ENCODE results near the gene NLRP9. TPM values are rescaled to one million over a fixed set of nuclear protein-coding genes. Genes with fewer than 3 reads are reported as not detected.
"Not testable (repeated sequence)": the region's sequence is repeated elsewhere in the genome, so short reads cannot be mapped to it uniquely, and the experiment has no call there.

NLRP9 gene
- total RNA-seq: not detected

DNA sequence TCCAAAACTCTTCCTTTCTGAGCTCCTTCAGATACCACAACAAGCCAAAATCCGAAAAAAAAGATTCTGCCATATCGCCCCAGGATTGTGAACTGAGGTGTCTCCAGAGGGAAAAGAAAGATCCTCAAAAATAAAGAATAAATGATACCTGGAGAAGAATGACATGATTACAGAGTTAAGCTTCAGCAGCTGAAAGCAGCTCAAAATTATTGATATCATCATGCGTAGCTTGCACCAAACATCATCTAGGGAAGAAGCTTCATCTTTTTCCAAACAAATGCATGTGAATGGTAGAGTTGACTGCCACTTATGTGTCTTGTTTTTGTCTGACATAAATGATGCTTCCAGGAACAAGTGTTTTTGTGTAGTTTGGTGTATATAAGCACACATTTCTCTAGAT lies at the start of gene NLRP9:
Gene NLRP9 (minus strand): TSS at position 101 of the 400 bp plus-strand sequence. CDS start 28 bp downstream, at position 73.
- Mint-ChIP-seq H3K4me3 (no peak within 1 kb of the TSS), H3K4me1 (ENCODE audit: low read depth) (no peaks in the 10 kb centered on the region), H3K27me3 (ENCODE audit: low read depth) (peaks cover 17% of the 10 kb centered on the region), H3K9me3 (no peaks in the 10 kb centered on the region), H3K36me3 (ENCODE audit: insufficient read depth) (no peaks in the 10 kb centered on the region)
- no peak for DNase-seq
- ATAC-seq: no peak

DNA sequence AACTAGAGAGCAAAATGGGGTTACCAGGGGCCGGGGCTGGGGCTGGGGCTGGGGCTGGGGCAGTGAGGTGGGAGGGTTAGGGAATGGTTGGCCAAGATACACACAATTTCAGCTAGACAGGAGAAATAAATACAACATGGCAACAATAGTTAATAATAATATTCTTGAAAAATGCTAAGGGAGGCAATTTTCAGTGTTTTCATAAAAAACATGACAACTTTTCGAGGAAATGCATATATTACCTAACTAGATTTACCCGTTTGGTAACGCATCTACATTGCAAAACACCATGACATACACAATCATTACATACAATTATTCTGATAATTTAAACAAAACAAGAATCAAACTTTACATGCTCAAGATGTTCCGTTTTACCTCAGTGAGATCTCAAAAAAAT lies 42.9 kb upstream of the NLRP9 start:
- Mint-ChIP-seq H3K9me3 (no peaks in the 10 kb centered on the region), H3K36me3 (ENCODE audit: insufficient read depth) (no peaks in the 10 kb centered on the region), H3K4me3 (no peak overlapping the region), H3K4me1 (ENCODE audit: low read depth) (no peaks in the 10 kb centered on the region), H3K27me3 (ENCODE audit: low read depth) (peaks cover 44% of the 10 kb centered on the region)
- DNase-seq (no peak), ATAC-seq (no peak)

DNA sequence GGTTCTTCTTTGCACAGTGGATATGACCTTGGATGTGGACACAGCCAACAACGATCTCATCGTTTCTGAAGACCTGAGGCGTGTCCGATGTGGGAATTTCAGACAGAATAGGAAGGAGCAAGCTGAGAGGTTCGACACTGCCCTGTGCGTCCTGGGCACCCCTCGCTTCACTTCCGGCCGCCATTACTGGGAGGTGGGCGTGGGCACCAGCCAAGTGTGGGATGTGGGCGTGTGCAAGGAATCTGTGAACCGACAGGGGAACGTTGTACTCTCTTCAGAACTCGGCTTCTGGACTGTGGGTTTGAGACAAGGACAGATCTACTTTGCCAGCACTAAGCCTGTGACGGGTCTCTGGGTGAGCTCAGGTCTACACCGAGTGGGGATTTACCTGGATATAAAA lies 40.1 kb upstream of the NLRP9 start:
- H3K36me3 Mint-ChIP-seq (ENCODE audit: insufficient read depth): no peaks in the 10 kb centered on the region
- peaks cover 47% of the 10 kb centered on the region for H3K27me3 Mint-ChIP-seq (ENCODE audit: low read depth)
- no peak for DNase-seq
- ATAC-seq: no peak
- H3K4me1 Mint-ChIP-seq (ENCODE audit: low read depth): no peaks in the 10 kb centered on the region
- H3K4me3 Mint-ChIP-seq: no peak overlapping the region
- no peaks in the 10 kb centered on the region for H3K9me3 Mint-ChIP-seq

DNA sequence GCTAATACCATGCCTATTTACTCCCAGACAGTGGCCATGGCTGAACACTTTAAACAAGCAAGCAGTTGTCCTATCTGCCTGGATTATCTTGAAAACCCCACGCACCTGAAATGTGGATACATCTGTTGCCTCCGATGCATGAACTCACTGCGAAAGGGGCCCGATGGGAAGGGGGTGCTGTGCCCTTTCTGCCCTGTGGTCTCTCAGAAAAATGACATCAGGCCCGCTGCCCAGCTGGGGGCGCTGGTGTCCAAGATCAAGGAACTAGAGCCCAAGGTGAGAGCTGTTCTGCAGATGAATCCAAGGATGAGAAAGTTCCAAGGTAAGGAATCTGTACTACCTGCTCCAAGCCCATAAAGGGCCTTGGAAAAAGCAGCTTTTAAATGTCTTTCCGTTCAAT lies 39.3 kb upstream of the NLRP9 start:
- Mint-ChIP-seq H3K27me3 (ENCODE audit: low read depth) (peaks cover 43% of the 10 kb centered on the region), H3K4me3 (no peak overlapping the region), H3K9me3 (no peaks in the 10 kb centered on the region), H3K36me3 (ENCODE audit: insufficient read depth) (no peaks in the 10 kb centered on the region), H3K4me1 (ENCODE audit: low read depth) (no peaks in the 10 kb centered on the region)
- DNase-seq: no peak
- ATAC-seq: no peak

DNA sequence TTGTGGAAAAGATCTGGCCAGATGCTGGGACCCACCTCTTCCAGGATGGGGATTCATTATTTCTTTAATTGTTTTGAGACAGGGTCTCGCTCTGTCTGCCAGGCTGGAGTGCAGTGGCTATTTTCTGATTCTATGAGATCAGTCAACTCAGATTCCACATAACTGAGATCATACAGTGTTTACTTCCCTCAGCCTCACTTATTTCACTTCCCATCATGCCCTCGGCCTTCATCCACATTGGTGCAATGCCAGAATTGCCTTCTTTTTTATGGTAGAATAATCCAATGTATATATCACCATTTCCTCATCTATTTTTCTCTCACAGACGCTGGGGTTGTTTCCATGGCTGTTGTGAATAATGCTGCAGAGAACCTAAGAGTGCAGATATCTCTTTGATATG lies 31.4 kb upstream of the NLRP9 start:
- H3K9me3 Mint-ChIP-seq: peaks cover 12% of the 10 kb centered on the region
- peaks cover 31% of the 10 kb centered on the region for H3K27me3 Mint-ChIP-seq (ENCODE audit: low read depth)
- H3K4me1 Mint-ChIP-seq (ENCODE audit: low read depth); H3K4me3 Mint-ChIP-seq; H3K36me3 Mint-ChIP-seq (ENCODE audit: insufficient read depth); ATAC-seq; DNase-seq: not testable (repeated sequence)

DNA sequence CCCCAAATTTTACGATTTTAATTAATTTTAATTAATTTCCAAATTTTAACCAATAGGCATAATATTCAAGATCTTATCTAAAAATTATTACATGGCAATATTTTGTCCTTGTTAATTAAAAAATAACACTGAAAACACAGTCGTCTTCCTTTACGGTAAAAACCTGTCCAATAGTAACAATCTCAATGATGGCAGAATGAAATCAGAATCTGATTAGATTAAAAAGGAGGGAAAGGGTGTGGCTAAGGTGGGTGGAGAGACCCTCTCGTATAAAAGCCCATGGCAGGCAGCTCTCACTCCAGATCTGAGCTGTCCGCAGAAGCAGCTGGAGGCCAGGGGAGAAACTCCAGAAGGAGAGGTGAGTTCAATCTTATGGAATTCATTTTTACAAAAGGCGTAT lies 30.6 kb upstream of the NLRP9 start, which contains the start of gene RFPL4AL1:
Gene RFPL4AL1 (plus strand): TSS at position 301 of the 400 bp plus-strand sequence. CDS start 2,687 bp downstream, outside the sequence.
- Mint-ChIP-seq H3K27me3 (ENCODE audit: low read depth) (peaks cover 33% of the 10 kb centered on the region), H3K9me3 (peaks cover 12% of the 10 kb centered on the region)
- ATAC-seq; DNase-seq; H3K4me1 Mint-ChIP-seq (ENCODE audit: low read depth); H3K4me3 Mint-ChIP-seq; H3K36me3 Mint-ChIP-seq (ENCODE audit: insufficient read depth): not testable (repeated sequence)

DNA sequence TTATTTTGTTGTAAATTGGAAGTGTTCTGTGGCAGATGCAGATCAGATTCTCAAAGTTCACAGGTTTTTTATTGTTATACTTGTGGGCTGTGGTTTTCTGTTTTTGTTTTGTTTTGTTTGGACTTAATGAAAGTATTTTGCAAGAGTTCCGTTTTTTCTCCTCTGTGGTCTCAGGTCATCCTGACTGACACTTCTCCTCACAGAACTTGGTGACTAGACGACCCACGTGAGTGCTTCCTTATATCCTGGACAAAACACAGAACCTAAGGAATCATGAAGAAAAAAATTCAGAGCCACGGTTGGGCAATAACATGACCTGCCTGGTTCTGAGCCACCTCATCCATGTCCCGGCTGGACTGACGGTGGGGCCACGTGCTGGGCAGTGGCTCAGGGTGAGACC lies 28.3 kb upstream of the NLRP9 start:
- Mint-ChIP-seq H3K36me3 (ENCODE audit: insufficient read depth) (no peaks in the 10 kb centered on the region), H3K9me3 (peaks cover 12% of the 10 kb centered on the region), H3K4me3 (no peak overlapping the region), H3K4me1 (ENCODE audit: low read depth) (no peaks in the 10 kb centered on the region), H3K27me3 (ENCODE audit: low read depth) (peaks cover 33% of the 10 kb centered on the region)
- ATAC-seq: no peak
- no peak for DNase-seq

DNA sequence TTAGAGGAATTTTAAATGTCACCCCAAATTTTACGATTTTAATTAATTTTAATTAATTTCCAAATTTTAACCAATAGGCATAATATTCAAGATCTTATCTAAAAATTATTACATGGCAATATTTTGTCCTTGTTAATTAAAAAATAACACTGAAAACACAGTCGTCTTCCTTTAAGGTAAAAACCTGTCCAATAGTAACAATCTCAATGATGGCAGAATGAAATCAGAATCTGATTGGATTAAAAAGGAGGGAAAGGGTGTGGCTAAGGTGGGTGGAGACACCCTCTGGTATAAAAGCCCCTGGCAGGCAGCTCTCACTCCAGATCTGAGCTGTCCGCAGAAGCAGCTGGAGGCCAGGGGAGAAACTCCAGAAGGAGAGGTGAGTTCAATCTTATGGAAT lies 20.6 kb upstream of the NLRP9 start, which contains the start of gene RFPL4A:
Gene RFPL4A (plus strand): TSS at position 301 of the 400 bp plus-strand sequence. CDS start 2,704 bp downstream, outside the sequence.
- peaks cover 15% of the 10 kb centered on the region for H3K27me3 Mint-ChIP-seq (ENCODE audit: low read depth)
- not testable (repeated sequence) for ATAC-seq; H3K36me3 Mint-ChIP-seq (ENCODE audit: insufficient read depth)

DNA sequence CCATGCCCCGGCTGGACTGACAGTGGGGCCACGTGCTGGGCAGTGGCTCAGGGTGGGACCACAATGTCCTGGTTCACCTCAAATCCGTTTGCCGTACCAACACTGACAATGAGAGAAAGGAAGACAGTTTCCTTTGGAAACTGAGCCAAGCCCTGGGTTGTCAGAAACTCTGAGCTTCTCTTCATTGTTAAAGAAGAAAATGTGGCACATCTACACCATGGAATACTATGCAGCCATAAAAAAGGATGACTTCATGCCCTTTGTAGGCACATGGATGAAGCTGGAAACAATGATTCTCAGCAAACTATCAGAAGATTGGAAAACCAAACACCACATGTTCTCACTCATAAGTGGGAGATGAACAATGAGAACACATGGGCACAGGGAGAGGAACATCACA lies 18.6 kb upstream of the NLRP9 start:
- ATAC-seq; DNase-seq; H3K36me3 Mint-ChIP-seq (ENCODE audit: insufficient read depth); H3K9me3 Mint-ChIP-seq; H3K4me1 Mint-ChIP-seq (ENCODE audit: low read depth); H3K4me3 Mint-ChIP-seq: not testable (repeated sequence)
- peaks cover 14% of the 10 kb centered on the region for H3K27me3 Mint-ChIP-seq (ENCODE audit: low read depth)

More for the DNA sequence above, 20.6 kb upstream of the NLRP9 start, which contains the start of gene RFPL4A:
- not testable (repeated sequence) for H3K4me1 Mint-ChIP-seq (ENCODE audit: low read depth); H3K9me3 Mint-ChIP-seq; H3K4me3 Mint-ChIP-seq; DNase-seq

DNA sequence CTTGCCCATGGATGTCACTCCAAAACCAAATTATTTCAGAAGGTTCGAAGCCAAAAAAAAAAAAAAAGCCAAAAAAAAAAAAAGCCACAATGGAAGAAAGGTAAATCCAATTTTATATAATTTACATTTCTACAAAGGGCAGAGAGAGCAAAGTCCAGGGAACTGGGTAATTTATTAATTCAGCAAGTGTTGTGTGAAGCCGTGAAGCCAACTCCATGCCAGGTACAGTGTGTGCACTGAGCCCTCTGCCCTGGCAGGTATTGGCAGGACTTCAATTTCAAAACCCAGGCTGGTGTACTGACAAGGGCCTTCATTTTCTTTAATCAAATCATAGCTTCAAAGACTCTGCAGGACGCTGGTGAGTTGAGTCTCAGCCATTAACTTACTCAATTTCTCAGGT lies 15.2 kb upstream of the NLRP9 start:
- no peak for DNase-seq
- no peaks in the 10 kb centered on the region for H3K9me3 Mint-ChIP-seq
- H3K4me3 Mint-ChIP-seq: no peak overlapping the region
- ATAC-seq: no peak
- H3K27me3 Mint-ChIP-seq (ENCODE audit: low read depth): peaks cover 12% of the 10 kb centered on the region
- no peaks in the 10 kb centered on the region for H3K4me1 Mint-ChIP-seq (ENCODE audit: low read depth)
- no peaks in the 10 kb centered on the region for H3K36me3 Mint-ChIP-seq (ENCODE audit: insufficient read depth)

DNA sequence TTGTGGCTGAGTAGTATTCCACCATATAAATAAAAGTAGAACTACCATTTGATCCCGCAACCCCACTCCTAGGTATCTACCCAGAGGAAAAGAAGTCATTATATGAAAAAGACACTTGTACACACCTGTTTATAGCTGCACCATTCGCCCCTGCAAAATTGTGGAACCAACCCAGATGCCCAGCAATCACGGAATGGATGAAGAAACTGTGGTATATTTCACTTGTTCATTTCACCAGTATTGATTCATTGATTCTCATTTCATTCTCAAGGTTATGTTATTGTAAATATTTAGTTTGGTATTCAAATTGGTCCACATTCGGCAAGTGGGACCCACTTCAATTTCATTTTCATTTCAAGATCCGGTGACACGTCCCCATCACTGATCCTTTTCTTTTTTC lies 12.5 kb upstream of the NLRP9 start:
- ATAC-seq: no peak
- no peak for DNase-seq
- peaks cover 5% of the 10 kb centered on the region for H3K27me3 Mint-ChIP-seq (ENCODE audit: low read depth)
- no peak overlapping the region for H3K4me3 Mint-ChIP-seq
- no peaks in the 10 kb centered on the region for H3K9me3 Mint-ChIP-seq
- no peaks in the 10 kb centered on the region for H3K36me3 Mint-ChIP-seq (ENCODE audit: insufficient read depth)
- H3K4me1 Mint-ChIP-seq (ENCODE audit: low read depth): no peaks in the 10 kb centered on the region

DNA sequence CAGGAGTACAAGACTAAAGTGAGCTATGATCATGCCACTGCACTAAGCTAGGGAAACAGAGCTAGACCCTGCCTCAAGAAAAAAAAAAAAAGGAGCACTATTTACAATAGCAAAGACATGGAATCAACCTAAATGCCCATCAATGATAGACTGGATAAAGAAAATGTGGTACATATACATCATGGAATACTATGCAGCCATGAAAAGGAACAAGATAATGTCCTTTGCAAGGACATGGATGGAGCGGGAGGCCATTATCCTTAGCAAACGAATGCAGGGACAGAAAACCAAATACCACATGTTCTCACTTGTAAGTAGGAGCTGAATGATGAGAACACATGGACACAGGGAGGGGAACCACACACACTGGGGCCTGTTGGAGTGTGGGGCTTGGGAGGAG lies 7.8 kb downstream of the NLRP9 start:
- H3K9me3 Mint-ChIP-seq; H3K4me1 Mint-ChIP-seq (ENCODE audit: low read depth); ATAC-seq; H3K27me3 Mint-ChIP-seq (ENCODE audit: low read depth); DNase-seq; H3K4me3 Mint-ChIP-seq; H3K36me3 Mint-ChIP-seq (ENCODE audit: insufficient read depth): not testable (repeated sequence)

DNA sequence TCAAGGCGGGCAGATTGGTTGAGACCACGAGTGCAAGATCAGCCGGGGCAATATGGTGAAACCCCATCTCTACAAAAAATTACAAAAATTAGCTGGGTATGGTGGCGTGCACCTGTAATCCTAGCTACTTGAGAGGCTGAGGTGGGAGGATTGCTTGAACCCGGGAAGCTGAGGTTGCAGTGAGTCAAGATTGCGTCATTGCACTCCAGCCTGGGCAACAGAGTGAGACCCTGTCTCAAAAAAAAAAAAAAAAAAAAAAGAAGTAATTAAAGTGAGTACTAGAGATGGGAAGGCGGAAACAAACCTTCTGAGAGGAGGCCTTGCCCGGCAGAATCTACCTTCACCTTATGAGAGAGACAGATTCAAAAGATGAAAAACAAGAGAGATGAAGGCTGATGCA lies 14.7 kb downstream of the NLRP9 start:
- H3K27me3 Mint-ChIP-seq (ENCODE audit: low read depth): peaks cover 38% of the 10 kb centered on the region
- ATAC-seq: no peak
- no peak overlapping the region for H3K4me3 Mint-ChIP-seq
- no peaks in the 10 kb centered on the region for H3K36me3 Mint-ChIP-seq (ENCODE audit: insufficient read depth)
- H3K9me3 Mint-ChIP-seq: peaks cover 19% of the 10 kb centered on the region
- no peak for DNase-seq
- H3K4me1 Mint-ChIP-seq (ENCODE audit: low read depth): no peaks in the 10 kb centered on the region

DNA sequence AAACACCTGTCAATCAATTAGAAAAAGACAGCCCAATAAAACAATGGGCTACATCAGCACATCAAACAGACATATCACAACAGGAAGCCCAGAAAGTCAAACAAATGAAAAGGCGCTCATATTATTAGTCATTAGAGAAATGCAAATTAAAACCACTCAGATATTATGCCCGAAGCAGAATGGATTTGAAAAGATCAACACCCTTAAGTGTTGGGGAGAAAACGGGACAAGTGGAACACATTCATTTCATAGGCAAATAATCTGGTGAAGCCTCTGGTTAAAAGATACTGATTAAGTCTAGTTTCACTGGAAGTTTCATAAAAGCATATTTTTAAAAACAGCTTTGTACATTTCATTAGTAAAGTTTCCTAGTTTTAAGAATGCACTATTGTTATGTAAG lies 17.4 kb downstream of the NLRP9 start:
- peaks cover 19% of the 10 kb centered on the region for H3K9me3 Mint-ChIP-seq
- no peak overlapping the region for H3K4me3 Mint-ChIP-seq
- no peaks in the 10 kb centered on the region for H3K4me1 Mint-ChIP-seq (ENCODE audit: low read depth)
- DNase-seq (no peak), ATAC-seq (no peak)
- H3K36me3 Mint-ChIP-seq (ENCODE audit: insufficient read depth): no peaks in the 10 kb centered on the region
- H3K27me3 Mint-ChIP-seq (ENCODE audit: low read depth): peaks cover 53% of the 10 kb centered on the region

DNA sequence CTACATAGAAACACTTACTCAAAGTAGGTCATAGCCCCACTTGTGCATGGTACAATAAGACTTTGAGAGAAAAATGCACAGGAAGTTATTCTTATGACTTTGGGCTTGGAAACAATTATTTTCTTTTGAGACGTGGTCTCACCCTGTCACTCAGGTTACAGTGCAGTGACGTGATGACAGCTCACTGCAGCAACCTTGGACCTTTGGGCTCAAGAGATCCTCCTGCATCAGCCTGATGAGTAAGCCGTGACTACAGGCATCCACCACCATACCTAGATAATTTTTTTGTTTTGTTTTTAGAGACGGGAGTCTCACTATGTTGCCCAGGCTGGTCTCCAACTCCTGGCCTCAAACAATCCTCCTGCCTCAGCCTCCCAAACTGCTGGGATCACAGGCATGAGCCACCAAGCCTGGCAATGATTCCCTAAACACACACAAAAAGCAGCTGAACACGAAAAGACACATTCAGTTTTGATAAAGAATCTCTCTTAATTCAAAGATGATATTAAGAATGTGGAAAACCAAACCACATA lies 17.9 kb downstream of the NLRP9 start:
- ATAC-seq: no peak
- Mint-ChIP-seq H3K4me3 (no peak overlapping the region), H3K4me1 (ENCODE audit: low read depth) (no peaks in the 10 kb centered on the region), H3K27me3 (ENCODE audit: low read depth) (peaks cover 53% of the 10 kb centered on the region), H3K9me3 (peaks cover 19% of the 10 kb centered on the region), H3K36me3 (ENCODE audit: insufficient read depth) (no peaks in the 10 kb centered on the region)
- no peak for DNase-seq
